H1 (cell line): Measurements from ENCODE around the gene HPX. TPM values are rescaled to one million over a fixed set of nuclear protein-coding genes. Genes with fewer than 3 reads are reported as not detected.

Experiments used
- CTCF ChIA-PET: fragments of 300-600 bp; sonication (Branson Sonifier 250); formaldehyde crosslinking; loops from one replicate; lab custom pipeline; 2021; ENCODE audit not compliant: partially characterized antibody; lab: Charles Lee
- POLR2A ChIA-PET: fragments of 300-600 bp; sonication (Branson Sonifier 250); formaldehyde crosslinking; loops from one replicate; lab custom pipeline; 2021; ENCODE audit warnings: inconsistent platforms; ENCODE audit not compliant: partially characterized antibody; lab: Charles Lee
- DNase-seq, 2 experiments: peaks; one replicate each; pipeline versions ENCODE4 v3.0.0 to v3.0.0-alpha.2; 2010 to 2022; ENCODE audit warnings: low spot score in 2 of 2, low read depth in 1 of 2, mixed read lengths in 1 of 2
- FAIRE-seq: peaks from 2 replicates; lab custom pipeline; 2011; peaks lifted over from hg19 to GRCh38; lab: Jason Lieb, UNC
- H2AFZ ChIP-seq: 2 replicates; pipeline ENCODE4 v1.8.1; 2012; ENCODE audit warnings: low read length, inconsistent platforms
- H2AK5ac ChIP-seq: 2 replicates; pipeline ENCODE4 v1.6.1; 2013; ENCODE audit warnings: low read depth, low read length
- H2BK120ac ChIP-seq: replicated peaks from 2 replicates; pipeline ENCODE3; 2013; ENCODE audit warnings: low read depth, low read length, inconsistent platforms
- H2BK12ac ChIP-seq: 2 replicates; pipeline ENCODE4 v1.6.1; 2013; ENCODE audit warnings: low read depth, low read length
- H2BK15ac ChIP-seq: 2 replicates; pipeline ENCODE4 v1.6.1; 2013; ENCODE audit warnings: low read length
- H2BK20ac ChIP-seq: 2 replicates; pipeline ENCODE4 v1.6.1; 2013; ENCODE audit warnings: low read length
- H2BK5ac ChIP-seq: 2 replicates; pipeline ENCODE4 v1.6.1; 2013; ENCODE audit warnings: low read depth, low read length
- H3K14ac ChIP-seq: 2 replicates; pipeline ENCODE4 v1.6.1; 2013; ENCODE audit warnings: inconsistent platforms; ENCODE audit not compliant: insufficient read length
- H3K18ac ChIP-seq: 2 replicates; pipeline ENCODE4 v1.6.1; 2013; ENCODE audit warnings: low read length; ENCODE audit errors: extremely low read depth
- H3K23ac ChIP-seq: 2 replicates; pipeline ENCODE4 v1.6.1; 2013; ENCODE audit warnings: inconsistent platforms; ENCODE audit not compliant: insufficient read length
- H3K23me2 ChIP-seq: 2 replicates; pipeline ENCODE4 v1.6.1; 2013; ENCODE audit warnings: low read depth, low read length
- H3K27ac ChIP-seq: 2 replicates; pipeline ENCODE4 v1.6.1; 2011; ENCODE audit warnings: low read depth, low read length, inconsistent platforms
- H3K27me3 ChIP-seq, 4 experiments: replicated peaks in 1 of 4; 1 replicate in 1 of 4; 2 replicates in 3 of 4; pipeline versions ENCODE4 v1.6.1 to v1.8.1; 2011 to 2013; ENCODE audit warnings: low read length in 3 of 4, mild to moderate bottlenecking in 3 of 4, inconsistent platforms in 2 of 4, mixed read lengths in 2 of 4, moderate library complexity in 1 of 4; ENCODE audit not compliant: control insufficient read depth in 3 of 4, insufficient read depth in 3 of 4; ENCODE audit errors: extremely low read depth in 1 of 4
- H3K36me3 ChIP-seq, 4 experiments: 2 replicates each; pipeline versions ENCODE4 v1.6.1 to v1.8.1; 2011 to 2013; ENCODE audit warnings: mild to moderate bottlenecking in 4 of 4, low read length in 3 of 4, moderate library complexity in 2 of 4, control low read depth in 1 of 4, inconsistent platforms in 1 of 4; ENCODE audit not compliant: insufficient read depth in 4 of 4, control insufficient read depth in 2 of 4
- H3K4ac ChIP-seq: replicated peaks from 2 replicates; pipeline ENCODE3; 2013; ENCODE audit warnings: low read length, low read depth, mixed read lengths, inconsistent platforms; ENCODE audit not compliant: insufficient read length
- H3K4me1 ChIP-seq, 4 experiments: replicated peaks in 1 of 4; 1 replicate in 1 of 4; 2 replicates in 3 of 4; pipeline versions ENCODE4 v1.6.1 to v1.8.1; 2011 to 2013; ENCODE audit warnings: low read length in 3 of 4, inconsistent platforms in 2 of 4, mixed read lengths in 1 of 4; ENCODE audit not compliant: insufficient read depth in 4 of 4, control insufficient read depth in 3 of 4
- H3K4me2 ChIP-seq, 2 experiments: 2 replicates each; pipeline versions ENCODE4 v1.6.1 to v1.8.1; 2011 to 2013; ENCODE audit warnings: low read depth in 2 of 2, low read length in 2 of 2, control low read depth in 1 of 2, inconsistent platforms in 1 of 2, mild to moderate bottlenecking in 1 of 2; ENCODE audit not compliant: insufficient read depth in 1 of 2
- H3K4me3 ChIP-seq, 4 experiments: fragments of 200-600, 300-600 bp in 1 of 4; sonication (generic), shearing (Covaris generic), sonication (Bioruptor Twin) in 1 of 4; 2 replicates each; pipeline versions ENCODE4 v1.5.1 to v1.8.1; 2011 to 2016; ENCODE audit warnings: low read length in 4 of 4, low read depth in 3 of 4, control low read depth in 2 of 4, inconsistent platforms in 2 of 4, mild to moderate bottlenecking in 2 of 4, mixed read lengths in 1 of 4, moderate library complexity in 1 of 4; ENCODE audit not compliant: insufficient read depth in 2 of 4; ENCODE audit errors: extremely low read depth in 1 of 4
- H3K56ac ChIP-seq: replicated peaks from 2 replicates; pipeline ENCODE3; 2013; ENCODE audit warnings: low read depth, mild to moderate bottlenecking, mixed read lengths, low read length, inconsistent platforms; ENCODE audit not compliant: insufficient read length
- H3K79me1 ChIP-seq: 2 replicates; pipeline ENCODE4 v1.6.1; 2013; ENCODE audit warnings: low read depth, low read length, control low read depth
- H3K79me2 ChIP-seq, 2 experiments: 2 replicates each; pipeline versions ENCODE4 v1.6.1 to v1.8.1; 2012 to 2013; ENCODE audit warnings: low read length in 2 of 2, mild to moderate bottlenecking in 2 of 2, inconsistent platforms in 1 of 2; ENCODE audit not compliant: insufficient read depth in 2 of 2, control insufficient read depth in 1 of 2
- H3K9ac ChIP-seq, 4 experiments: replicated peaks in 1 of 4; 1 replicate in 1 of 4; 2 replicates in 3 of 4; pipeline versions ENCODE4 v1.6.1 to v1.8.1; 2011 to 2013; ENCODE audit warnings: low read depth in 3 of 4, low read length in 3 of 4, control low read depth in 2 of 4, mild to moderate bottlenecking in 2 of 4, moderate library complexity in 2 of 4, inconsistent platforms in 1 of 4; ENCODE audit errors: extremely low read depth in 1 of 4
- H3K9me3 ChIP-seq, 2 experiments: 2 replicates each; pipeline versions ENCODE4 v1.6.1 to v1.8.1; 2012 to 2013; ENCODE audit warnings: mild to moderate bottlenecking in 2 of 2, moderate library complexity in 2 of 2, control low read depth in 1 of 2, inconsistent platforms in 1 of 2, low read depth in 1 of 2, low read length in 1 of 2, mixed read lengths in 1 of 2; ENCODE audit not compliant: insufficient read depth in 2 of 2
- H4K20me1 ChIP-seq, 2 experiments: replicated peaks in 1 of 2; 2 replicates each; pipeline versions ENCODE3 to v1.8.1; 2011 to 2013; ENCODE audit warnings: inconsistent platforms in 2 of 2, low read length in 2 of 2, mild to moderate bottlenecking in 1 of 2; ENCODE audit not compliant: insufficient read depth in 2 of 2, control insufficient read depth in 1 of 2
- H4K5ac ChIP-seq: 2 replicates; pipeline ENCODE4 v1.6.1; 2013; ENCODE audit warnings: low read length, low read depth, mixed read lengths, inconsistent platforms; ENCODE audit not compliant: insufficient read length
- H4K8ac ChIP-seq: 2 replicates; pipeline ENCODE4 v1.8.0; 2013; ENCODE audit warnings: mild to moderate bottlenecking, moderate library complexity, low read length, inconsistent platforms; ENCODE audit not compliant: insufficient read depth; ENCODE audit errors: extremely low read depth
- H4K91ac ChIP-seq: replicated peaks from 2 replicates; pipeline ENCODE3; 2013; ENCODE audit warnings: low read length, mixed read lengths, inconsistent platforms; ENCODE audit not compliant: insufficient read length
- CBX8 ChIP-seq: fragments of 300-800, 300-1000 bp; sonication (generic); IDR thresholded peaks from 2 replicates; pipeline ENCODE4 v1.7.1; 2016; ENCODE audit warnings: low read depth, low read length, borderline replicate concordance
- FOSL1 ChIP-seq: IDR thresholded peaks from 2 replicates; pipeline ENCODE4 v1.6.1; 2011; ENCODE audit warnings: mild to moderate bottlenecking, low read depth, low read length, moderate library complexity; ENCODE audit not compliant: insufficient read depth
- POLR2A ChIP-seq, 2 experiments: IDR thresholded peaks; 1 replicate in 1 of 2; 2 replicates in 1 of 2; pipeline ENCODE4 v1.6.1; 2011; ENCODE audit warnings: low read depth in 2 of 2, low read length in 2 of 2, mild to moderate bottlenecking in 2 of 2; ENCODE audit errors: control extremely low read depth in 1 of 2
- SIX5 ChIP-seq: IDR thresholded peaks from 2 replicates; pipeline ENCODE4 v1.6.1; 2011; ENCODE audit warnings: mild to moderate bottlenecking, low read depth, low read length
- SUZ12 ChIP-seq: fragments of 200-600 bp; sonication (generic); IDR thresholded peaks from 2 replicates; pipeline ENCODE4 v1.6.1; 2012; ENCODE audit warnings: mild to moderate bottlenecking, inconsistent platforms, low read length, moderate library complexity, mixed read lengths
- ZNF274 ChIP-seq: IDR thresholded peaks from 2 replicates; pipeline ENCODE4 v1.7.0; 2012; ENCODE audit warnings: low read length, borderline replicate concordance; ENCODE audit errors: extremely low read depth
- WGBS, 2 experiments: shearing (Covaris generic) in 1 of 2; methylation state at CpG; one replicate each; pipeline versions ENCODE4 v1.1.6 to v1.1.7; 2013 to 2015; ENCODE audit warnings: low lambda C conversion rate in 2 of 2, mixed read lengths in 2 of 2, inconsistent platforms in 1 of 2, low coverage in 1 of 2, missing lambda C conversion rate in 1 of 2; ENCODE audit not compliant: insufficient replicate concordance in 2 of 2, insufficient coverage in 1 of 2, insufficient read length in 1 of 2; ENCODE audit errors: extremely low coverage in 1 of 2, missing lambda C conversion rate in 1 of 2; 5-methylcytosine and 5-hydroxymethylcytosine counted together
- polyA plus RNA-seq, 7 experiments: library from polyadenylated mRNA; depleted of rRNA in 3 of 7; stranded (reverse) in 5 of 7; unstranded in 2 of 7; fragments of >200 nt in 5 of 7; fragments of 200-250 nt in 2 of 7; gene quantifications; 1 replicate in 5 of 7; 2 replicates in 1 of 7; 4 replicates in 1 of 7; pipeline versions ENCODE4 v1.2.1 to v1.2.3, GENCODE V29; 2011 to 2013; ENCODE audit warnings: missing spikeins in 2 of 7, mixed read lengths in 2 of 7
- total RNA-seq: library from RNA; stranded (reverse); fragmentation: NEBNext Ultra II Directional; extraction: Animal tissue kit (Norgen Biotek cat#: 25700); gene quantifications from 2 replicates; pipeline ENCODE4 v1.2.1, GENCODE V29; 2021

The HPX gene
- total and polyA plus RNA-seq, 2 of the 8 experiments (the other 6 are each of a cell fraction or from before 2014, with no cell fraction given), result 0.80 to 0.97 TPM

DNA sequence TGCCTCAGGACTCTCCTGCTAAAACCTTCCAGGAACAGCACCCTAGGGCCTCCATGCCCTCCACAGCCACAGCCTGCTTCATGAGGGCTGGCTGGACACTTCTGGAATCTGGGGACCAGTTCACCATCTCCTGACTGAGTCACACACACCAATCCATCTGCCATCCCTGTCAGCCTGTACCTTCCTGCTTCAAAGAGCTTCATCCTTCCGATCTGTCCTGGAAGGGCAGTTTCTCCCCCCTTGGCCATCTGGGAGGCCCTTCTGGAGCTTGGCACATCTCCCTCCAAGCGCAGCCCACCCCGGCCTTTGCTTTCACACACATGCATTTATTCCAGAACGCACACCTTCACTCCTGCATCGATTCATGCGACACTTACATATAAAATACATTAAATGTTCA lies 34.9 kb downstream of the HPX start:
- POLR2A ChIA-PET, result interaction anchor here (1.4 to 3.0 kb wide), 3 partner anchors 12 to 21 kb away, joined by 3 to 10 read pairs (median 7); partner anchors contain the start of gene APBB1
- Histone ChIP-seq H4K91ac (no peak overlapping the region), H3K9me3 (no peaks in the 10 kb centered on the region), H3K79me1 (no peaks in the 10 kb centered on the region), H3K18ac (no peak overlapping the region), H3K23me2 (no peaks in the 10 kb centered on the region), H4K8ac (no peak overlapping the region), H3K4me1 (peaks cover 8 to 15% (median 10%) of the 10 kb centered on the region in 4 experiments), H2BK15ac (no peak overlapping the region), H3K79me2 (no peaks in the 10 kb centered on the region), H4K5ac (no peak overlapping the region), H3K27me3 (no peaks in the 10 kb centered on the region), H3K27ac (no peak overlapping the region), H3K14ac (no peak overlapping the region), H3K4ac (no peak overlapping the region), H2BK5ac (no peak overlapping the region)
- CTCF ChIA-PET, result interaction anchor here (1.1 to 9.5 kb wide), 7 partner anchors 11 to 37 kb away, joined by 3 to 79 read pairs (median 6); partner anchors contain the start of genes HPX and SMPD1
- no peak for FAIRE-seq
- TF ChIP-seq FOSL1 (no peak), CBX8 (no peak), SUZ12 (no peak), POLR2A (IDR thresholded peaks at IDR 0.05; ENCODE audit: control extremely low read depth in 1 of 2, low read depth in 2 of 2, low read length in 2 of 2) (no peak), SIX5 (no peak), ZNF274 (no peak)
- TF ChIP-seq, all 59 proteins: peak for 0
- Histone ChIP-seq H2BK120ac (no peak overlapping the region), H3K56ac (no peak overlapping the region), H2AFZ (no peak overlapping the region), H3K36me3 (peaks cover 0 to 2% (median 0%) of the 10 kb centered on the region in 4 experiments; a peak in 1 of 8 replicates), H3K4me2 (peak overlapping the region; percentile 19 to 51; a peak in 2 of 4 replicates), H2BK20ac (no peak overlapping the region), H4K20me1 (peaks cover 2 to 14% of the 10 kb centered on the region in 2 experiments), H3K23ac (no peak overlapping the region), H2AK5ac (no peak overlapping the region), H3K4me3 (no peak overlapping the region), H3K9ac (peak overlapping the region in 2 of 4 experiments; percentile 2 to 5; a peak in 2 of 7 replicates), H2BK12ac (no peak overlapping the region)
- 94% methylated on average over 6 of the region's 6 CpGs; no CpG with 5 or more reads in 1 of the 2 experiments for WGBS, 2 experiments
- DNase-seq, result no peak
